NCI-H748 (cell line): Measurements from ENCODE around the gene MOV10L1.
"Not testable (repeated sequence)": the region's sequence is repeated elsewhere in the genome, so short reads cannot be mapped to it uniquely, and the experiment has no call there.

ENCODE experiments used
- DNase-seq: peaks from one replicate; lab custom pipeline; 2025; ENCODE audit not compliant: unreplicated experiment; lab: John Stamatoyannopoulos, UW

The MOV10L1 gene

DNA sequence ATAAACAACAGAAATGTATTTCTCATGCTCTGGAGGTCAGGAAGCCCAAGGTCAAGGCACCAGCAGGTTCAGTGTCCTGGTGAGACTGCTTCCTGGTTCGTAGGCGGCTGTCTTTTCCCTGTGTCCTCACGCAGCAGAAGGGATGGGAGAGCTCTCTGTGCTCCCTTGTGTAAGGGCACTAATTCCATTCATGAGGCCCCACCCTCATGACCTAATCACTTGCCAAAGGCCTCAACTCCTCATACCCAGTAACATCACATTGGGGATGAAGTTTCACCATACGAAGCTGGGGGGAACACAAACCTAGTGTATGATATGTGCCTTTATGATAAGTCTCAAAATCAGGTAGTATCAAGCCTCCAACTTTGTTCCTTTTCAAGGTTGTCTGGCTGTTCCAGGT is 42.1 kb downstream of the MOV10L1 start:
- no peak for DNase-seq

- peak; percentile 27 for DNase-seq
Observed at GRCh38 chr22:50134481-50134880, 44.7 kb downstream of the MOV10L1 start.

- DNase-seq, result peak; percentile 73
Observed at GRCh38 chr22:50136581-50137015, 46.8 kb downstream of the MOV10L1 start.

DNA sequence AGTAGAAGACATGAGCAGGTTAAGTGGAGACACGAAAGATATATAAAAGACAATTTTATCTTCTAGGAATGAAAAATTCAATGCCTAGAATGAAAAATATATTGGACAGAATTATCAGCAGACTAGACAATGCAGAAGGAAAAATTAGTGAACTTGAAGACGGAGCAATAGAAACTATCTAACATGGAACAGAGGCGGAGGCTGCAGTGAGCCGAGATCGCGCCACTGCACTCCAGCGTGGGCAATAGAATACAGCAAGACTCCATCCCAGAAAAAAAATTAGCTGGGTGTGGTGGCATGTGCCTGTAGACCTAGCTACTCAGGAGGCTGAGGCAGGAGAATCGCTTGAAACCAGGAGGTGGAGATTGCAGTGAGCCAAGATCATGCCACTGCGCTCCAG is 47.5 kb downstream of the MOV10L1 start:
- DNase-seq, result not testable (repeated sequence)

DNA sequence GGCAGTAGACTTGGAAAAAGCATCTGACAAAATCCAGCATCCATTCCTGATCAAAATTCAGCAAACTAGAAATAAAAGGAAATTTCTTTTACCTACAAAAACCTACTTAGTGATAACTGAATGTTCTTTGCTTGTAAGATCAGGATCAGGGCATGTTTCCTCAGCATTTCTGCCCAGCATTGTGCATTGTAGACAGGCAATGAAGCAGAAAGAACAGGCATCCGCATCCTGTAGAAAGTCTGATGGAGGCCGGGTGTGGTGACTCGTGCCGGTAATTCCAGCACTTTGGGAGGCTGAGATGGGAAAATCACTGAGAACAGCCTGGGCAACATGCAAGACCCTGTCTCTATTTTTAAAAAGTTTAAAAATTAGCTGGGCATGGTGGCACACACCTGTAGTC is 48.2 kb downstream of the MOV10L1 start:
- DNase-seq, result peak; percentile 33

DNA sequence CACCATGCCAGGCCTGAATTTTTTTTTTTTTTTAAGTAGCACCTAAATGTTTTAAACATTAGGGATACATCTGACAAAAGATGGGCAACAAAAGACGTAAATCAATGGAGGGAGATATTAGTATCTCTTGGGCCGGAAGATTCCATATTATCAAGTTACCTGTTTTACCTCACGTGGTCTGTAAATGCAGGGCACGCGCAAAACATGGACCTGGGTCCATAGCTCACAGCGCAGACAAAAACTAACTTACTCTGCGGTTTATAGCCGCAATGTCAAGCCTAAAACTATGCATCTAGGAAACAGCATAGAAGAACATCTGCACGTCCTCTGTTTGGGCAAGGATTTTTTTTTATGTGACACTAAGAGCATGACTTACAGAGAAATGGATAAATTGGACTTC is 49.2 kb downstream of the MOV10L1 start:
- peak; percentile 82 for DNase-seq

DNA sequence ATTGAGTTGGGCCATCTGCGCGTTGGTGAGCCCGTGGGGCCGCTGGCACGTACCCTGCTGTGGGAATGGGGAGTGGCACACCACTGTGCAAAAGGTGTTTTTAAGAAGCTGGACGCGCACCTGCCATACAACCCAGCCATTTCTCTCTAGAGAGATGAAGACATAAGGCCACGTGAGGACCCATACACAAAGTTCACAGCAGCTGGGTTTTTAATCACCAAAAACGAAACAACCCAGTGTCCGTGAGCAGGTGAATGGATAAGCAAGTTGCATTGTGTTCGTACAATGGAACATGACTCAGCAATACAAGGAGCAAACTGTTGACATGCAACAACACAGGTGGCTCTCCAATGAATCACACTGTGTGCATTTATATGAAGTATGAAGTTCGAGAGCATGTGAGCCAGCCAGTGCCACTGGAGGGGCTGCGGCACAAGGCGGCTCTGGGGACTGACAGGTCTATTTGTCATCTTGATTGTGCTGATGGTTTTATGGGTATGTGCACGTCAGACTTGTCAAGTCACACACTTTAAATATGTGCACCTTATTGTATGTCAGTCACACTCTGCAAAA is 50.1 kb downstream of the MOV10L1 start:
- DNase-seq, result peak; percentile 100

DNA sequence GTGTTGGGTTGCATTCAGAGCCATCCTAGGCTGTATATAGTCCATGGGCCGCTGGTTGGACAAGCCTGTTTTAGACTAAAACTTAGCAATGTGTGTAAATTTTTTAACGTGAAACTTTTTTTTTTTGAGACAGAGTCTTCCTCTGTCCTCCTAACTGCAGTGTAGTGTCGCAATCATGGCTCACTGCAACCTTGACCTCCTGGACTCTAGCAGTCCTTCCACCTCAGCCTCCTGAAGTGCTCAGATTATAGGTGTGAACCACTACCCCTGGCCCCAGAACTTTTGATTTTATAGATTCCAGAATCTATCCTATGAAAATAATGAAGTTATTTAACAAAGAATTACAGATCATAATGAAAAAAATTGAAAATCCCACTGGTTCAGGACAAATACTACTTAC is 50.8 kb downstream of the MOV10L1 start:
- DNase-seq, result peak; percentile 50

GRCh38 chr22:50141462-50141861 is 51.7 kb downstream of the MOV10L1 start:
- DNase-seq, result peak; percentile 85

- peak; percentile 93 for DNase-seq
Observed at GRCh38 chr22:50141891-50142363, 52.1 kb downstream of the MOV10L1 start.

DNA sequence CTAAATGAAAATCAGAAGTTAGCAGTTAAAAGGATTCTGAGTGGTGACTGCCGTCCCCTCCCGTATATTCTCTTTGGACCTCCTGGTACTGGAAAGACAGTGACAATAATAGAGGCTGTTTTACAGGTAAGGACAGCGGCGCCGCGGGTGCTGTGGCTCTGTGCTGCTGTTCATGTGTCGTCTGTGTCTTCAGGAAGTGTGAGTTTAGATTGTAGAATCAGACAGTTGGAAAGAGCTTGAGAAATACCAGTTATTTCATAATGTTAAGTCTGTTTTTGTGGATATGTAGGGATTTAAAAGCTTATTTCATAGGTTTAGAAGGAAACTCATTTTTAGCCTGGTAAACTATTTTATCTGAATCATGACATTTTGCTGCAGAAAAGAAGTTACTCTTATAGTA is 53.3 kb downstream of the MOV10L1 start:
- DNase-seq, result peak; percentile 38

DNA sequence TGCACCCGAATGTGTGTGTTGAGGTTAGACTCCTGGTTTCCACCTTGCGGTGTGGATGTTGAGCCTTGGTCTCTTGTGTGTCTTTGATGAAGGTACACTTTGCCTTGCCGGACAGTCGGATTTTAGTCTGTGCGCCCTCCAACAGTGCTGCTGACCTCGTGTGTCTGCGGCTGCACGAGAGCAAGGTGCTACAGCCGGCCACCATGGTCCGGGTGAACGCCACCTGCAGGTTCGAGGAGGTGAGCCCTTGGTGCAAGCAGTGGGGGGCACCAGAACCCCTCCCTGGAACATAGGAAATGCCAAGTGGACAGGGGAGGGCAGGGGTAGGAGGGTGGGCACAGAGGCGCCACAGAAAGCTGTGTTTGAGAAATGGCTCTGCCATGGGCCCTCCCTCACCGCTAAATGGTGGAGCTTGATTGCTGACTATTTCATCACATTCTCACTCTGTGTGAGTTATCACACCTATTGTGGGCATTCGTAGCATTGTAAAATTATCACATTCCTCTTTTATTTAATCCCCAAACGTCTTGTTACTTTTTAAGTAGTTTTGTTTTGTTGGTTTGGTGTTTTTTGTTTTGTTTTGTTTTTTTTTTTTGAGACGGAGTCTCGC is 54.3 kb downstream of the MOV10L1 start:
- peak; percentile 26 for DNase-seq

GRCh38 chr22:50145721-50146438 is 56.1 kb downstream of the MOV10L1 start:
- DNase-seq, result no peak

GRCh38 chr22:50146439-50147238 is 56.8 kb downstream of the MOV10L1 start:
- DNase-seq, result no peak

DNA sequence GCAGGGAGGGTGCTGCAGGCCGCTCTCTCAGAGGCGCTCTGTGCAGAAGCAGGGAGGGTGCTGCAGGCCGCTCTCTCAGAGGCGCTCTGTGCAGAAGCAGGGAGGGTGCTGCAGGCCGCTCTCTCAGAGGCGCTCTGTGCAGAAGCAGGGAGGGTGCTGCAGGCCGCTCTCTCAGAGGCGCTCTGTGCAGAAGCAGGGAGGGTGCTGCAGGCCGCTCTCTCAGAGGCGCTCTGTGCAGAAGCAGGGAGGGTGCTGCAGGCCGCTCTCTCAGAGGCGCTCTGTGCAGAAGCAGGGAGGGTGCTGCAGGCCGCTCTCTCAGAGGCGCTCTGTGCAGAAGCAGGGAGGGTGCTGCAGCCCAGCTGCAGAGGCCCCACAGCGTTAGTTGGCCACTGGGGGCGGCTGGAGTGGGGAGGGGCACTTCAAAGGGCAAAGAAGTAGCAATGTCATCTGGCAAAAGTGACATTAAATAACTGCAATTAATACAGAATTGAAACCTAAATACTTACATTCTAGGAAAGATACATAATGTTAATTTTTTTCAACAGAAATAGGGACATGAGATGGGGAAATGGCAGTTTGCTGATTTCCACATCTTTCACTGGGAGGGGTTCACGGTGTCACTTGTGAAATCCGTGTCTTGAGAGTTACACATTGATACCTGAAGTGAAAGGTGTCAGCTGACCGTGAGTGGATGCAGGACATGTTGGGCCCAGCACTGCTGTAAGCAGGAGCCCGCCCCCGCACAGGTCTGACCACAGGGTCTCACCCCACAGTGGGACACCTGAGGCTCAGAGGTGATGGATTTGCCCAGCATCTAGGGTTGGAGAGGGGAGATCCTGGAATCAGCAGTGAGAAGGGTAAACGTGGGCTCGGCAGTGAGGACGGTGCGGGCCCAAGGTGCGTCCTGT is 57.7 kb downstream of the MOV10L1 start:
- not testable (repeated sequence) for DNase-seq

DNA sequence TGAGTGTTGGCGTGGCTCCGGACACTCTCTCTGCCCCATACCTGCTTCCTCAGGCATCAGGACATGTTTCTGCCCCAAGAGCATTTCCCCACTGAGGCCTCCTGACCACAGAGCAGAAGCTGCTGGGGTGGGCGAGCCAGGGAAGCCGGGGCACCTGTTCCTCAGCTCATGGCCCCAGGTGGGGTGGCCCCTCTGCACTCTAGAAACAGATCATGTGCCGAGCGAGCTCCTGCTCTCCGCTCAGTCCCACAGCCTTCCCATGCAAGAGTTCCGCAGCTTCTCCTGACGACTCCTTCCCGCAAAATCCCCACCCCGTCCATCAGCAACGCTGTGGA is 58.3 kb downstream of the MOV10L1 start:
- DNase-seq, result no peak

- peak; percentile 88 for DNase-seq
Observed at GRCh38 chr22:50148991-50149721, 59.4 kb downstream of the MOV10L1 start.

DNA sequence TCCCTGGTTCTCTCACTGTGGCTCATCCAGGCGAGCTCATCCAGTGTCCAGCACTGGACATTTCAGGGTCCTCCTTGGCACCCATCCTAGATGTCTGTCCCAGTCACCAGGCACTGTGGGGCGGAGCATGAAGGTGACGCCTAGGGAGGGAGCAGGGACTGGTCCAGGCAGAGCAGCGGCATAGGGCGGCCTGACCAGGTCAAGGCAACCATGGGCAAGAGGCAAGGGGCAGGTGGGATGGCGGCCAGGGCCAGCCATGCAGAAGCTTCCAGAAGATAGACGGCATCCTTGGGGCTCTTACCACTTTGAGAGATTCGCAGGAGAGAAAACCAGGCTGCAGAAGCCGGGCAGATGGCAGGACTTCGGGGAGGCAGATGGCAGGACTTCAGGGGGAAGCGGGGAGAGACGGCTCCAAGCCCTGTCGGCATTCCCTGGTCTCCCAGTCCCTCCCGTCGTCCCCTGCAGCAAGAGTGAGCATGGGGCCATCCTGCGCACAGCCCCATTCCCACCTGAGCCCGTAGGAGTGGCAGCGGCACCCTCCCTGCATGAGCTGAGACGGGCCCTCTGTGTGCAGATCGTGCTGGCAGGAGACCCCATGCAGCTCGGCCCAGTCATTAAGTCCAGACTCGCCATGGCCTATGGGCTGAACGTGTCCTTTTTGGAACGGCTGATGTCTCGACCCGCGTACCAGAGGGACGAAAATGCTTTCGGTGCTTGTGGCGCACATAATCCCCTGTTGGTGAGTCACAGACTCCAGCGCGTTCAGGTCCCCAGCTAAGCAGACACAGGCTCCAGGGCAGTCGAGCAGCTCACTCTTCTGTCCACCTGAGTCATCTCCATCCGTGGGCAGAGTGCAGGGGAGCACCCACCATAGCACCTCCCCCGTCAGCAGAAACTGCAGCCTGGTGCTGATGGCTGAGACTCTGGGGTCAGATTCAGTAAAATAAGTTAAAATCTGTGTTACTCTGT is 60.6 kb downstream of the MOV10L1 start:
- DNase-seq, result no peak
